ENCODE data around the gene TMEM186.
"Not testable (repeated sequence)": the region's sequence is repeated elsewhere in the genome, so short reads cannot be mapped to it uniquely, and the experiment has no call there.

Gene TMEM186

DNA sequence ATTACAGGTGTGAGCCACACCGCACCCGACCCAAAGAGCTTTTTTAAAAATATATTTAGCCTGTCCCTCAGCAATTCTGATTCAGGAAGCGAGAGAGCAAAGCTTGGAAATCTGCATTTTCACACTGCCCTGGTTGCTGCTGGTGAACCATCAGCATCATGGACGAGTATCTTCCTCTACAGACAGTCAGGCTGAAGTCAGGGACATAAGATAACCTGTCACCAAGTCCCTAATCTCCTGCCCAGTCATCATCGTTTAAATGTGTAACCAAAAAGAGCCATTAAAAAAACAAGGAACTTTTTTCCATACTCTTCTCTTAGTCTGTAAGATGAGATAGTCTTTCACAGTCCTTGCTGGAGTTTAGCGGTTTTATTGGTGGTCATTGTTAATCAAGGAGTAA lies 6.9 kb upstream of the TMEM186 start:
- no peak for DNase-seq
- in situ Hi-C loops (cut with HindIII; ENCODE audit: low pct_ligation_motif_present, low sequenced_read_pairs): no loop called here
- no peak overlapping the region for H3K4me3 ChIP-seq (ENCODE audit: low read depth, low read length)
- H3K27me3 ChIP-seq (replicated peaks): no peaks in the 10 kb centered on the region
- no peak overlapping the region for H3K27ac ChIP-seq
- TF ChIP-seq, protein P1, sequence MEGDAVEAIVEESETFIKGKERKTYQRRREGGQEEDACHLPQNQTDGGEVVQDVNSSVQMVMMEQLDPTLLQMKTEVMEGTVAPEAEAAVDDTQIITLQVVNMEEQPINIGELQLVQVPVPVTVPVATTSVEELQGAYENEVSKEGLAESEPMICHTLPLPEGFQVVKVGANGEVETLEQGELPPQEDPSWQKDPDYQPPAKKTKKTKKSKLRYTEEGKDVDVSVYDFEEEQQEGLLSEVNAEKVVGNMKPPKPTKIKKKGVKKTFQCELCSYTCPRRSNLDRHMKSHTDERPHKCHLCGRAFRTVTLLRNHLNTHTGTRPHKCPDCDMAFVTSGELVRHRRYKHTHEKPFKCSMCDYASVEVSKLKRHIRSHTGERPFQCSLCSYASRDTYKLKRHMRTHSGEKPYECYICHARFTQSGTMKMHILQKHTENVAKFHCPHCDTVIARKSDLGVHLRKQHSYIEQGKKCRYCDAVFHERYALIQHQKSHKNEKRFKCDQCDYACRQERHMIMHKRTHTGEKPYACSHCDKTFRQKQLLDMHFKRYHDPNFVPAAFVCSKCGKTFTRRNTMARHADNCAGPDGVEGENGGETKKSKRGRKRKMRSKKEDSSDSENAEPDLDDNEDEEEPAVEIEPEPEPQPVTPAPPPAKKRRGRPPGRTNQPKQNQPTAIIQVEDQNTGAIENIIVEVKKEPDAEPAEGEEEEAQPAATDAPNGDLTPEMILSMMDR (IDR thresholded peaks at IDR 0.05; ENCODE audit: low read depth, low read length, missing control alignments): no peak
- H3K36me3 ChIP-seq (replicated peaks): peaks cover 72% of the 10 kb centered on the region

DNA sequence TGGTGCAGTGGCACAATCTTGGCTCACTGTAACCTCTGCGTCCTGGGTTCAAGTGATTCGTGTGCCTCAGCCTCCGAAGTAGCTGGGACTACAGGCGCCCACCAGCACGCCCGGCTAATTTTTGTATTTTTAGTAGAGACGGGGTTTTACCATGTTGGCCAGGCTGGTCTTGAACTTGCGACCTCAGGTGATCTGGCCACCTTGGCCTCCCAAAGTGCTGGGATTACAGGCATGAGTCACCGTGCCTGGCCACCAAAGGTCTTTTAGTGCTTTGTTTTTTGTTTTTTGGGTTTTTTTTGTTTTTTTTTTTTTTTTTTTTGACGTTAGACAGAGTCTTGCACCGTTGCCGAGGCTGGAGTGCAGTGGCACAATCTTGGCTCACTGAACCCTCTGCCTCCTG lies 6.3 kb upstream of the TMEM186 start:
- H3K27me3 ChIP-seq (replicated peaks); in situ Hi-C loops (cut with HindIII; ENCODE audit: low pct_ligation_motif_present, low sequenced_read_pairs); H3K4me3 ChIP-seq (ENCODE audit: low read depth, low read length); H3K27ac ChIP-seq; DNase-seq: not testable (repeated sequence)
- peaks cover 67% of the 10 kb centered on the region for H3K36me3 ChIP-seq (replicated peaks)

DNA sequence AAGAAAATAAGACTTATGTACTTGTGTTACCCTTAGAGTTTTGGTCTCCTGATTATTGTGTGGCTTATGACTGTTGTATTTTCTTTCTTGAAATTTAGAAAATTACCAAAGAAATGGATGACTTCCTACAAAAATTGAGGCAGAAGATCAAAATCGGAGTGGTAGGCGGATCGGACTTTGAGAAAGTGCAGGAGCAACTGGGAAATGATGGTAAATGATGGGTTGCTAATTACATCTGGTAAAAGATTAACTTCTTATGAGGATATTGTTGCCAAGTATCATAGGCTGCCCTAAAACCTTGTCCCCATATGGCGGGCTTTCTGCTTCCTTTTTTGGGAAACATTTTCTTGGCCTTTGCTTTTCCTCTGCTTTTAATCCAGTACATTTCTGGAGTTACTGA lies 4.3 kb upstream of the TMEM186 start:
- in situ Hi-C loops (cut with HindIII; ENCODE audit: low pct_ligation_motif_present, low sequenced_read_pairs): no loop called here
- no peak overlapping the region for H3K4me3 ChIP-seq (ENCODE audit: low read depth, low read length)
- no peak overlapping the region for H3K27ac ChIP-seq
- H3K27me3 ChIP-seq (replicated peaks): no peaks in the 10 kb centered on the region
- DNase-seq: no peak
- peaks cover 47% of the 10 kb centered on the region for H3K36me3 ChIP-seq (replicated peaks)
- TF ChIP-seq, protein P1 (IDR thresholded peaks at IDR 0.05; ENCODE audit: low read depth, low read length, missing control alignments): no peak

DNA sequence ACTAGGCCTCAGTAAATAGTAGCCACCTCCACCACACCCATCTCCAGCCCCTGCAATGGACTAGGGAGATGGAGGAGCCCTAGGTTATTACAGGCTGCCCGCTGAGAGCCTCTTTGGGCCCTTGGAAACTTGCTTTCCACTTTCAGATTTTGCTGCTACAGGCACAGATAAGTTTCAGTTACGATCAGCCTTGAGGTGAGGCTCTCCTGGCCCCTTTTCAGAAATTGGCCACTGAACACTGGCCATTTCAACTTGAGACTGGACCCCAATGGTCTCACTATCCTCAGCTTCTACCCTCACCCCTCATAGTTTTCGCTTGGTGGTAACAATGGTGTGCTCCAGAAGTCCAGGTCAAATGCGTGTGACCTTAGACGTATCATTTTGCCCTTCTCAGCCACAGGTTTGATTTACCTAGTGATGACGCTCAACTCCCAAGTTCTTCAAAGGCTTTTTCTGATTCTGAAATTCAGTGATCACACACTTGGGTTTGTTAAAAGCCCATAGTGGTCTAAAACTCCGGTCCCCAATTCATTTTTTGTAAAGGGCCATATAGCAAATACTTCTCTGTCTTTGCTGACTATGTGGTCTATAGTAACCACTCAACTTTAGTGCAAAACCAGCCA lies 1.2 kb upstream of the TMEM186 start:
- TF ChIP-seq, protein P1 (IDR thresholded peaks at IDR 0.05; ENCODE audit: low read depth, low read length, missing control alignments): no peak
- Histone ChIP-seq H3K27ac (peak overlapping the region; percentile 92), H3K36me3 (replicated peaks) (peaks cover 20% of the 10 kb centered on the region), H3K4me3 (ENCODE audit: low read depth, low read length) (peak overlapping the region; percentile 98), H3K27me3 (replicated peaks) (no peaks in the 10 kb centered on the region)
- in situ Hi-C loops (cut with HindIII; ENCODE audit: low pct_ligation_motif_present, low sequenced_read_pairs): no loop called here
- no peak for DNase-seq

DNA sequence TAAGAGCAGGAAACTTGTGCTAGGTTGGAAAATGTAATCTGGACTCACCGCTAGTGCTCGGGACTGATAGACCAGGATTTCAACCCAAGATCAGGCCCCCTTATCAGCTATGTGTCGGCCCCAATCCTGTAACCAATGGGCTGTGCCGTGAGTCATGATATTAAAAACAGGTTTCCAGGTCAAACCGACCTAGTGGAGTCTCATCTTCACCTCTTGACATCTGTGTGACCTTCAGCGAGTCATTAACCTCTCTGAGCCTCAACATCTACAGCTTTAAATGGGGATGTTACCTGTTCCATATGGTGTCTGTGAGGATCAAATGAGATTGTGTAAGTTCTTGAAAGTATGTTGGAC lies 712 bp upstream of the TMEM186 start:
- in situ Hi-C loops (cut with HindIII; ENCODE audit: low pct_ligation_motif_present, low sequenced_read_pairs): no loop called here
- H3K36me3 ChIP-seq (replicated peaks): peaks cover 17% of the 10 kb centered on the region

DNA sequence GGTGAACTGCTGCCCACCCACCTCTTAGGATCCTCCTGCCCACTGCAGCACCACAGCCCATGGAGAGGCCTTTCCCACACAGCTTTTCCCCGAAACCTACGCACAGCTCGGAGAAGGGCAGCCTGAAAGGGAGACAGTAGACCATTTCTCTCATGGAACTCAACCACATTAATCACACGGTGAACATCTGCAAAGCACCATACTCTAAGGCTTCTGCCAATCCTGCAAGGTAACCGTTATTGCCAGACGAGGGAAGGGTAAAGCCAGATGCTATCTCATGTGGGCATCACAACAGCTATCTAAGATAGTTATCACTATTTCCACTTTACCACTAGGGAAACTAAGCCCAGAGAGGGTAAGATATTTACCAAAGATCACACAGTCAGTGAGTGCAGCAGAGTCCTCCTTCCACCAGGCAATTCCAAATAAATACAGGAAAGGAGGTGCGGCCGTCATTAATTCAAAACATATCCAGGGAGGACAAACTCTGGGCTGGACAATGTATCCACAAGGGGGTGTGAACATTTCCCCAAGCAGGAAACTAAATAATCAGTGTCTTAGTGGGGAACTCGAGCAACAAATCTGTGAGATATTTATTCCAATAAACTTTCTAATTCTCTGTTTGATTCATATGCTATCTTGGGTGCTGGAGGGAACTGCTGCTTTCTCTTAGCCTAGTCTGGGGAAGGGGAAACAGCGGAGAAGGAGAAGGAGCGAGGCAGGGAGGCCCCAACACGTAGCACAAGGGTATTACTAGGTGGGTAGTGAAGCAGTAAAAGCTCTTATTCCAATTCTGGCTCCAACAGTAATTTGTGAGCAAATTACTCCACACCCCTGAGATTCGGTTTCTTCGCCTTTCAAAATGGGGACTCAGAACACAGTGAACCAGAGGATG lies 723 bp downstream of the TMEM186 start:
- Histone ChIP-seq H3K27me3 (replicated peaks) (no peaks in the 10 kb centered on the region), H3K27ac (no peak overlapping the region), H3K36me3 (replicated peaks) (peaks cover 4% of the 10 kb centered on the region), H3K4me3 (ENCODE audit: low read depth, low read length) (peak overlapping the region; percentile 98)
- TF ChIP-seq, protein P1 (IDR thresholded peaks at IDR 0.05; ENCODE audit: low read depth, low read length, missing control alignments): no peak
- in situ Hi-C loops (cut with HindIII; ENCODE audit: low pct_ligation_motif_present, low sequenced_read_pairs): no loop called here
- no peak for DNase-seq

More for the DNA sequence above, 712 bp upstream of the TMEM186 start:
- peak overlapping the region; percentile 92 for H3K27ac ChIP-seq
- TF ChIP-seq, protein P1 (IDR thresholded peaks at IDR 0.05; ENCODE audit: low read depth, low read length, missing control alignments): no peak
- DNase-seq: peak; percentile 34
- peak overlapping the region; percentile 98 for H3K4me3 ChIP-seq (ENCODE audit: low read depth, low read length)
- H3K27me3 ChIP-seq (replicated peaks): no peaks in the 10 kb centered on the region

Data from brain microvascular endothelial cell (primary cell).